KMS-11 (cell line): ENCODE results near the gene NADSYN1.

Experiments used
- H2AFZ ChIP-seq: fragments of 200-600 bp; sonication (generic); 2 replicates; pipeline ENCODE4 v1.6.1; 2016; ENCODE audit warnings: antibody characterized with exemption, mixed run types, low read depth
- H3K27ac ChIP-seq: fragments of 200-600 bp; sonication (generic); 2 replicates; pipeline ENCODE4 v1.6.1; 2016; ENCODE audit warnings: mild to moderate bottlenecking, mixed run types
- H3K27me3 ChIP-seq: fragments of 200-600 bp; sonication (generic); 2 replicates; pipeline ENCODE4 v1.6.1; 2017; ENCODE audit warnings: mild to moderate bottlenecking, low read depth, mixed run types, moderate library complexity; ENCODE audit not compliant: insufficient read depth
- H3K36me3 ChIP-seq: fragments of 200-600 bp; sonication (generic); 2 replicates; pipeline ENCODE4 v1.6.1; 2017; ENCODE audit warnings: mild to moderate bottlenecking, mixed run types; ENCODE audit not compliant: insufficient read depth
- H3K4me1 ChIP-seq: fragments of 200-600 bp; sonication (generic); 2 replicates; pipeline ENCODE4 v1.6.1; 2016; ENCODE audit warnings: mild to moderate bottlenecking, low read depth, mixed run types; ENCODE audit not compliant: poor library complexity, severe bottlenecking
- H3K4me2 ChIP-seq: fragments of 200-600 bp; sonication (generic); 2 replicates; pipeline ENCODE4 v1.7.0; 2016; ENCODE audit warnings: mild to moderate bottlenecking, mixed run types
- H3K4me3 ChIP-seq: fragments of 200-600 bp; sonication (generic); IDR thresholded peaks from 2 replicates; pipeline ENCODE4 v1.6.1; 2017; ENCODE audit warnings: low read depth, low read length, mixed read lengths; ENCODE audit not compliant: insufficient read depth
- H3K79me2 ChIP-seq: fragments of 200-600 bp; sonication (generic); 2 replicates; pipeline ENCODE4 v1.6.1; 2016; ENCODE audit warnings: low read depth, mixed run types; ENCODE audit not compliant: insufficient read depth
- H3K9ac ChIP-seq: fragments of 200-600 bp; sonication (generic); 2 replicates; pipeline ENCODE4 v1.6.1; 2016; ENCODE audit warnings: mild to moderate bottlenecking, mixed run types
- H4K20me1 ChIP-seq: fragments of 200-600 bp; sonication (generic); 2 replicates; pipeline ENCODE4 v1.6.1; 2016; ENCODE audit warnings: mild to moderate bottlenecking, mixed run types; ENCODE audit not compliant: insufficient read depth
- CTCF ChIP-seq: fragments of 200-600 bp; sonication (generic); conservative IDR thresholded peaks from 2 replicates; pipeline ENCODE4 v1.6.1; 2017; ENCODE audit warnings: low read depth, mild to moderate bottlenecking, antibody characterized with exemption, low read length, moderate library complexity, mixed read lengths

The NADSYN1 gene

GRCh38 chr11:71488681-71489270 is 35.8 kb downstream of the NADSYN1 start:
- TF ChIP-seq CTCF = no peak
- Histone ChIP-seq H4K20me1 (no peaks in the 10 kb centered on the region), H3K27ac (no peak overlapping the region), H3K27me3 (no peaks in the 10 kb centered on the region), H2AFZ (no peak overlapping the region), H3K4me3 (no peak overlapping the region), H3K4me1 (no peaks in the 10 kb centered on the region), H3K9ac (no peak overlapping the region), H3K79me2 (no peaks in the 10 kb centered on the region), H3K36me3 (no peaks in the 10 kb centered on the region), H3K4me2 (no peak overlapping the region)

GRCh38 chr11:71489311-71490043 is 36.5 kb downstream of the NADSYN1 start:
- H3K36me3 ChIP-seq = no peaks in the 10 kb centered on the region
- H3K4me2 ChIP-seq = no peak overlapping the region
- no peak overlapping the region for H2AFZ ChIP-seq
- H3K79me2 ChIP-seq = no peaks in the 10 kb centered on the region
- H3K9ac ChIP-seq = no peak overlapping the region
- no peak overlapping the region for H3K27ac ChIP-seq
- no peaks in the 10 kb centered on the region for H4K20me1 ChIP-seq
- no peaks in the 10 kb centered on the region for H3K27me3 ChIP-seq
- no peak overlapping the region for H3K4me3 ChIP-seq
- no peak for TF ChIP-seq CTCF
- no peaks in the 10 kb centered on the region for H3K4me1 ChIP-seq

- H3K4me3 ChIP-seq = no peak overlapping the region
- no peak overlapping the region for H3K9ac ChIP-seq
- H2AFZ ChIP-seq = no peak overlapping the region
- H4K20me1 ChIP-seq = no peaks in the 10 kb centered on the region
- H3K27ac ChIP-seq = no peak overlapping the region
- no peak for TF ChIP-seq CTCF
- no peaks in the 10 kb centered on the region for H3K79me2 ChIP-seq
- H3K4me2 ChIP-seq = no peak overlapping the region
- no peaks in the 10 kb centered on the region for H3K36me3 ChIP-seq
- no peaks in the 10 kb centered on the region for H3K4me1 ChIP-seq
- no peaks in the 10 kb centered on the region for H3K27me3 ChIP-seq
Measured at GRCh38 chr11:71490044-71490730, 37.2 kb downstream of the NADSYN1 start.

DNA sequence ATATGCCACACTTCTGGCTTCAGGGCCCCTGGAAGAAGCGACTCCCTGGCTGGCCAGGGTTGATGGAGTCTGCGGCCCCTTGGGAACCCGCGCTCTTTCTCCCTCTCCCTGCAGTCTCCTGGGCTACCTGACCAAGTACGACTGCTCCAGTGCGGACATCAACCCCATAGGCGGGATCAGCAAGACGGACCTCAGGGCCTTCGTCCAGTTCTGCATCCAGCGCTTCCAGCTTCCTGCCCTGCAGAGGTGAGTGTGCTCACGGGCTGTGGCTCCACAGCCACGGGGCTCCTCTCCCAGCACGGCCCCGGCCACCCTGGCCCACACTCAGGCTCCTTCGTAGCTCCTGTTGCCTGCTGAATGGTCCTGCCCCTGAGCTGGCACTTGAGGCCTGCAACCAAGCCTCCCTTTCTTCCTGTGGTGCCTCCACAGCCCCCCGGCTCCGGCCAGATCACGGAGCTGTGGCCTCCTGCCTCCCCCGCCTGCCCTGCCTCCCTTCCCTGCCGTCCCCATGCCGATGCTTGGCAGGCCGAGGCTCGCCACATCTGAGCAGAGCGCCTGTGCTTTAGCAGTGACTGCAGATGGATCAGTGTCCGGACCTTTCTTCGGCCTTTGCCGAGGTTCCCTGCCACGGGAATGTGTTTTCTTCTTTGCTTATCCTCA is 37.9 kb downstream of the NADSYN1 start:
- Histone ChIP-seq H2AFZ (no peak overlapping the region), H3K4me3 (no peak overlapping the region), H4K20me1 (no peaks in the 10 kb centered on the region), H3K36me3 (no peaks in the 10 kb centered on the region), H3K4me2 (no peak overlapping the region), H3K27me3 (no peaks in the 10 kb centered on the region), H3K9ac (no peak overlapping the region), H3K4me1 (no peaks in the 10 kb centered on the region), H3K79me2 (no peaks in the 10 kb centered on the region), H3K27ac (no peak overlapping the region)
- TF ChIP-seq CTCF = no peak
